Measurements from ENCODE around the gene PPM1B. TPM values are rescaled to one million over a fixed set of nuclear protein-coding genes. Genes with fewer than 3 reads are reported as not detected.
"Not testable (repeated sequence)": the region's sequence is repeated elsewhere in the genome, so short reads cannot be mapped to it uniquely, and the experiment has no call there.

The PPM1B gene
- total RNA-seq, 3 donors from 2014 or later, result 37.7 to 95.9 (median 59.7) TPM

GRCh38 chr2:44205169-44205568 lies 36.5 kb downstream of the PPM1B start:
- no peaks in the 10 kb centered on the region for H3K4me1 ChIP-seq
- no peak for TF ChIP-seq POLR2AphosphoS5 (IDR thresholded peaks at IDR 0.05)
- TF ChIP-seq POLR2A (IDR thresholded peaks at IDR 0.05), result no peak
- TF ChIP-seq, protein P1, sequence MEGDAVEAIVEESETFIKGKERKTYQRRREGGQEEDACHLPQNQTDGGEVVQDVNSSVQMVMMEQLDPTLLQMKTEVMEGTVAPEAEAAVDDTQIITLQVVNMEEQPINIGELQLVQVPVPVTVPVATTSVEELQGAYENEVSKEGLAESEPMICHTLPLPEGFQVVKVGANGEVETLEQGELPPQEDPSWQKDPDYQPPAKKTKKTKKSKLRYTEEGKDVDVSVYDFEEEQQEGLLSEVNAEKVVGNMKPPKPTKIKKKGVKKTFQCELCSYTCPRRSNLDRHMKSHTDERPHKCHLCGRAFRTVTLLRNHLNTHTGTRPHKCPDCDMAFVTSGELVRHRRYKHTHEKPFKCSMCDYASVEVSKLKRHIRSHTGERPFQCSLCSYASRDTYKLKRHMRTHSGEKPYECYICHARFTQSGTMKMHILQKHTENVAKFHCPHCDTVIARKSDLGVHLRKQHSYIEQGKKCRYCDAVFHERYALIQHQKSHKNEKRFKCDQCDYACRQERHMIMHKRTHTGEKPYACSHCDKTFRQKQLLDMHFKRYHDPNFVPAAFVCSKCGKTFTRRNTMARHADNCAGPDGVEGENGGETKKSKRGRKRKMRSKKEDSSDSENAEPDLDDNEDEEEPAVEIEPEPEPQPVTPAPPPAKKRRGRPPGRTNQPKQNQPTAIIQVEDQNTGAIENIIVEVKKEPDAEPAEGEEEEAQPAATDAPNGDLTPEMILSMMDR (IDR thresholded peaks at IDR 0.05), result no peak
- no peak overlapping the region for H3K4me3 ChIP-seq
- H3K27ac ChIP-seq, result no peak overlapping the region
- intact Hi-C loops (cut with DNase I; ENCODE audit: low total_unique reads), result no loop called here
- H3K36me3 ChIP-seq, result peaks cover 7% of the 10 kb centered on the region
- H3K27me3 ChIP-seq, result no peaks in the 10 kb centered on the region
- no peaks in the 10 kb centered on the region for H3K9me3 ChIP-seq
- DNase-seq (ENCODE audit: low spot score in 2 of 2), result no peak

GRCh38 chr2:44207102-44207501 lies 38.4 kb downstream of the PPM1B start:
- DNase-seq (ENCODE audit: low spot score in 2 of 2), result no peak
- Histone ChIP-seq H3K4me3 (no peak overlapping the region), H3K9me3 (no peaks in the 10 kb centered on the region), H3K27ac (no peak overlapping the region), H3K4me1 (no peaks in the 10 kb centered on the region), H3K27me3 (no peaks in the 10 kb centered on the region), H3K36me3 (peaks cover 7% of the 10 kb centered on the region)
- no peak for TF ChIP-seq POLR2A (IDR thresholded peaks at IDR 0.05)
- intact Hi-C loops (cut with DNase I; ENCODE audit: low total_unique reads), result no loop called here

DNA sequence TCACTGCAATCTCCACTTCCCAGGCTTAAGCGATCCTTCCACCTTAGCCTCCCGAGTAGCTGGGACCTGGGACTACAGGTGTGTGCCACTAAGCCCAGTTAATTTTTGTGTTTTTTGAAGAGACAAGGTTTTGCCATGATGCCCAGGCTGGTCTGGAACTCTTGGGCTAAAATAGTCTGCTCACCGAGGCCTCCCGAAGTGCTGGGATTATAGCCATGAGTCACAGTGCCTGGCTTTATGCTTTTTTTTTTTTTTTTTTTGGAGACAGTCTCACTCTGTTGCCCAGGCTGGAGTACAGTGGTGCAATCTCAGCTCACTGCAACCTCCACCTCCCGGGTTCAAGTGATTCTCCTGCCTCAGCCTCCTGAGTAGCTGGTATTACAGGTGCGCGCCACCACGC lies 39.0 kb downstream of the PPM1B start:
- H3K36me3 ChIP-seq; H3K9me3 ChIP-seq; DNase-seq (ENCODE audit: low spot score in 2 of 2); H3K4me1 ChIP-seq; H3K27me3 ChIP-seq; intact Hi-C loops (cut with DNase I; ENCODE audit: low total_unique reads); H3K4me3 ChIP-seq; H3K27ac ChIP-seq: not testable (repeated sequence)

GRCh38 chr2:44210362-44210761 lies 41.7 kb downstream of the PPM1B start:
- no peaks in the 10 kb centered on the region for H3K4me1 ChIP-seq

DNA sequence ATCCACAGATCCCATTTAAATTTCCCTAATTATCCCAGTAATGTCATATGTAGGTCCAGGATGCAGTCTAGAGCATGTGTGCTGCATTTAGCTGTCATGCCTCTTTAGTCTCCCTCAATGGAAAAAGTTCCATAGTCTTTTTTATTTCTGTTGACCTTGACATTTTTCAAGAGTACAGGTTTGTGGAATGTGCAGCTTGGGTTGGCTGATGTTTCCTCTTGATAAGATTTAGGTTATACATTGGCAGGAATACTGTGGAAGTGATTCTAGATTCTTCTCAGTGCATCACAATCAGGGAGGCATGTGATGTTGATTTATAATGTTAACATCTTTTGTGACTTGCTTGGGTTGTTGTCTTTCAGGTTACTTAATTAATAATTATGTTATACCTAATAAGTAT lies 42.5 kb downstream of the PPM1B start:
- DNase-seq (ENCODE audit: low spot score in 2 of 2), result no peak
- H3K9me3 ChIP-seq, result no peaks in the 10 kb centered on the region
- TF ChIP-seq POLR2A (IDR thresholded peaks at IDR 0.05), result no peak
- TF ChIP-seq, protein P1 (IDR thresholded peaks at IDR 0.05), result no peak
- no peak for TF ChIP-seq POLR2AphosphoS5 (IDR thresholded peaks at IDR 0.05)
- no peak overlapping the region for H3K27ac ChIP-seq
- peaks cover 7% of the 10 kb centered on the region for H3K36me3 ChIP-seq
- H3K4me1 ChIP-seq, result no peaks in the 10 kb centered on the region
- no peaks in the 10 kb centered on the region for H3K27me3 ChIP-seq
- H3K4me3 ChIP-seq, result no peak overlapping the region
- intact Hi-C loops (cut with DNase I; ENCODE audit: low total_unique reads), result no loop called here

More at GRCh38 chr2:44210362-44210761, 41.7 kb downstream of the PPM1B start:
- H3K9me3 ChIP-seq, result no peaks in the 10 kb centered on the region
- DNase-seq (ENCODE audit: low spot score in 2 of 2), result no peak
- peaks cover 7% of the 10 kb centered on the region for H3K36me3 ChIP-seq
- intact Hi-C loops (cut with DNase I; ENCODE audit: low total_unique reads), result no loop called here
- no peak for TF ChIP-seq POLR2A (IDR thresholded peaks at IDR 0.05)
- TF ChIP-seq POLR2AphosphoS5 (IDR thresholded peaks at IDR 0.05), result no peak
- TF ChIP-seq, protein P1 (IDR thresholded peaks at IDR 0.05), result no peak
- H3K4me3 ChIP-seq, result no peak overlapping the region
- no peak overlapping the region for H3K27ac ChIP-seq
- no peaks in the 10 kb centered on the region for H3K27me3 ChIP-seq

GRCh38 chr2:44212302-44212701 lies 43.6 kb downstream of the PPM1B start:
- no peaks in the 10 kb centered on the region for H3K27me3 ChIP-seq
- H3K4me1 ChIP-seq, result no peaks in the 10 kb centered on the region
- intact Hi-C loops (cut with DNase I; ENCODE audit: low total_unique reads), result no loop called here
- H3K27ac ChIP-seq, result no peak overlapping the region
- no peak for DNase-seq (ENCODE audit: low spot score in 2 of 2)
- TF ChIP-seq POLR2A (IDR thresholded peaks at IDR 0.05) (no peak), POLR2AphosphoS5 (IDR thresholded peaks at IDR 0.05) (no peak)
- TF ChIP-seq, protein P1 (IDR thresholded peaks at IDR 0.05), result no peak
- no peak overlapping the region for H3K4me3 ChIP-seq
- no peaks in the 10 kb centered on the region for H3K9me3 ChIP-seq
- H3K36me3 ChIP-seq, result peaks cover 7% of the 10 kb centered on the region
